Loucy (cell line): Measurements from ENCODE around the gene VDAC1.

Experiments
- EZH2phosphoT487 ChIP-seq: fragments of 200-600 bp; IDR thresholded peaks from 2 replicates; pipeline ENCODE4 v1.6.1; 2018; ENCODE audit warnings: antibody characterized with exemption, mild to moderate bottlenecking, moderate library complexity, borderline replicate concordance
- TF ChIP-seq, protein P1 (sequence below): fragments of 200-600 bp; sonication (generic); conservative IDR thresholded peaks from 2 replicates; pipeline ENCODE4 v1.5.1; 2014; ENCODE audit warnings: mild to moderate bottlenecking, antibody characterized with exemption, low read length

DNA sequence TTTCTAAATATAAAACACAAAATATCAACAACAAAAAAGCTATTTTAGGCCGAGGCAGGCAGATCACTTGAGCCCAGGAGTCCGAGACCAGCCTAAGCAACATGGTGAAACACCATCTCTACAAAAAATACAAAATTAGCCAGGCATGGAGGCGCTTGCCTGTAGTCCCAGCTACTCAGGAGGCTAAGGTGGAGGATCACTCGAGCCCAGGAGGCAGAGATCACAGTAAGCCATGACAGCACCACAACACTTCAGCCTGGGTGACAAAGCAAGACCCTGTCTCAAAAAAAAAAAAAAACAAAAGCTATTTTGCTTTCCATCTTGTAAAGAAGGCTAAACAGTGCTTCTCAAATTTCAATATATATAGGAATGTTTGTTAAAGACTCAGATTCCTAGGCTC is 47.7 kb downstream of the VDAC1 start:
- no peak for TF ChIP-seq EZH2phosphoT487
- TF ChIP-seq, protein P1, sequence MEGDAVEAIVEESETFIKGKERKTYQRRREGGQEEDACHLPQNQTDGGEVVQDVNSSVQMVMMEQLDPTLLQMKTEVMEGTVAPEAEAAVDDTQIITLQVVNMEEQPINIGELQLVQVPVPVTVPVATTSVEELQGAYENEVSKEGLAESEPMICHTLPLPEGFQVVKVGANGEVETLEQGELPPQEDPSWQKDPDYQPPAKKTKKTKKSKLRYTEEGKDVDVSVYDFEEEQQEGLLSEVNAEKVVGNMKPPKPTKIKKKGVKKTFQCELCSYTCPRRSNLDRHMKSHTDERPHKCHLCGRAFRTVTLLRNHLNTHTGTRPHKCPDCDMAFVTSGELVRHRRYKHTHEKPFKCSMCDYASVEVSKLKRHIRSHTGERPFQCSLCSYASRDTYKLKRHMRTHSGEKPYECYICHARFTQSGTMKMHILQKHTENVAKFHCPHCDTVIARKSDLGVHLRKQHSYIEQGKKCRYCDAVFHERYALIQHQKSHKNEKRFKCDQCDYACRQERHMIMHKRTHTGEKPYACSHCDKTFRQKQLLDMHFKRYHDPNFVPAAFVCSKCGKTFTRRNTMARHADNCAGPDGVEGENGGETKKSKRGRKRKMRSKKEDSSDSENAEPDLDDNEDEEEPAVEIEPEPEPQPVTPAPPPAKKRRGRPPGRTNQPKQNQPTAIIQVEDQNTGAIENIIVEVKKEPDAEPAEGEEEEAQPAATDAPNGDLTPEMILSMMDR, result no peak
